ENCODE data around the gene RNF121.

The RNF121 gene

DNA sequence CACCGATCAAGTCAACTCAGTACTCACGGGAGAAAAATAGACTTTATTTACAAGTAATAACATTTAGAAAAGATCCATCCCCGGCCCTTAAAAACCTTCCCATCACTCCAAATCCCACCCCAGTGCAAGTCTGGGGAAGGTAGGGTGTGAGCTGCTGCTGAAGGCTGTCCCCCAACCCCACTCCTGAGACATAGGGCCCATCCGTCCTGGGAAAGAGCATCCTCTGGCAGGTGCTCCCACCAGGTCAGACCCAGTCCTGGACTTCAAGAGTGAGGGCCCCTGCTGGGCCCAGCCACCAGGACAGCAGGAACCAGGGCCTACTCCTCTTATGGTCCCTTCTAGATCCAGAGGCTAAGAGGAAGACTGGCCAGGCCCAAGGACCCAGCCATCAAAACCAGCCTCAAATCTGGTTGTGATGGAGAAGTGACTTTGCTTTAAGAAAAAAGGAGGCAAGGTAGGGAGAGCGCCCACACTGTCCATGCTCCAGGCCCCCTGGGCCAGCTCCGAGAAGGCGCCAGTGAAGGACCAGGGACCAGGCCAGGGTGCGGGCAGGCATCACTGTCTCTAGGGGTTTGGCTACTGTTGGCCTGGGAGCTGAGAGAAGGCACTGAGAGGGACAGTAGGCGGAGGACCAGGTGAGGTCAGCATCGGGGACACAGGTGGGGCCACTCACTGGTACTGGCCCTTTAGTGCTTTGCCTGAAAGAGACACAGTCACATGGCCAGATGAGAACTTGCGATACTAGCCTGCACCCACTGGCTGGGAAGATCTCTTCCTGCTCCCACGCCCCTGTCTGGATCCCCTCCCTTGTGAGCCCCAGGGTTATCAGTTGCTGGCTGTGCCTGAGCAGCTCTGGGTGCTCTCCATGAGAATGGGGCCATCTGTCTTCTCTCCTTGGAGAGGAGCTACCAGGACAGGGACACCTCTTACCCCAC lies 74.3 kb downstream of the RNF121 start:
- H3K27ac ChIP-seq = no peak overlapping the region
- H3K36me3 ChIP-seq (replicated peaks) = peaks cover 74% of the 10 kb centered on the region
- TF ChIP-seq CTCF (IDR thresholded peaks at IDR 0.05; ENCODE audit: low read depth, low read length, missing control alignments) = no peak
- H3K27me3 ChIP-seq (replicated peaks) = no peaks in the 10 kb centered on the region
- no peak overlapping the region for H3K4me3 ChIP-seq (ENCODE audit: low read depth, low read length)
- DNase-seq = no peak
- in situ Hi-C loops (cut with HindIII; ENCODE audit: low pct_ligation_motif_present, low sequenced_read_pairs) = no loop called here

DNA sequence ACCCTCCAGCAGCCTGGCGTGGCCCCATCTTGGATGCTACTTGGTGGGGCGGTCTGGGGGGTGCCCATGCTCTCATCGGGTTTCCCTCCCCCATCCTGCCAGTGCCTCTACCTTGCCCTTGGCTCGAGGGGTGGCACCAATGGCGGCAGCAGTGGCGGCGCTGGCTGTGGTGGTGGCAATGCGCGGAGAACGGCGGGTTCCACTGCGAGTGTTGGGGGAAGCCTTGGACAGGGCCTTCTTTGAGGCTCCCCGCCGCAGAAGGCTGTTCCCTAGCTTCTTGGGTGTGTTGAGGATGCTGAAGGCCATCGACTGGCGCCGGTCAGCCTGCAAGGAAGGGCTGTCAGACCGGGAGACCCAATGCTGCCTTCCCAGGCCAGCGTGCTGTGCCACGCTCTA lies 74.9 kb downstream of the RNF121 start:
- Histone ChIP-seq H3K36me3 (replicated peaks) (peaks cover 81% of the 10 kb centered on the region), H3K4me3 (ENCODE audit: low read depth, low read length) (no peak overlapping the region), H3K27me3 (replicated peaks) (no peaks in the 10 kb centered on the region), H3K27ac (no peak overlapping the region)
- TF ChIP-seq CTCF (IDR thresholded peaks at IDR 0.05; ENCODE audit: low read depth, low read length, missing control alignments) = no peak
- in situ Hi-C loops (cut with HindIII; ENCODE audit: low pct_ligation_motif_present, low sequenced_read_pairs) = no loop called here
- DNase-seq = no peak

DNA sequence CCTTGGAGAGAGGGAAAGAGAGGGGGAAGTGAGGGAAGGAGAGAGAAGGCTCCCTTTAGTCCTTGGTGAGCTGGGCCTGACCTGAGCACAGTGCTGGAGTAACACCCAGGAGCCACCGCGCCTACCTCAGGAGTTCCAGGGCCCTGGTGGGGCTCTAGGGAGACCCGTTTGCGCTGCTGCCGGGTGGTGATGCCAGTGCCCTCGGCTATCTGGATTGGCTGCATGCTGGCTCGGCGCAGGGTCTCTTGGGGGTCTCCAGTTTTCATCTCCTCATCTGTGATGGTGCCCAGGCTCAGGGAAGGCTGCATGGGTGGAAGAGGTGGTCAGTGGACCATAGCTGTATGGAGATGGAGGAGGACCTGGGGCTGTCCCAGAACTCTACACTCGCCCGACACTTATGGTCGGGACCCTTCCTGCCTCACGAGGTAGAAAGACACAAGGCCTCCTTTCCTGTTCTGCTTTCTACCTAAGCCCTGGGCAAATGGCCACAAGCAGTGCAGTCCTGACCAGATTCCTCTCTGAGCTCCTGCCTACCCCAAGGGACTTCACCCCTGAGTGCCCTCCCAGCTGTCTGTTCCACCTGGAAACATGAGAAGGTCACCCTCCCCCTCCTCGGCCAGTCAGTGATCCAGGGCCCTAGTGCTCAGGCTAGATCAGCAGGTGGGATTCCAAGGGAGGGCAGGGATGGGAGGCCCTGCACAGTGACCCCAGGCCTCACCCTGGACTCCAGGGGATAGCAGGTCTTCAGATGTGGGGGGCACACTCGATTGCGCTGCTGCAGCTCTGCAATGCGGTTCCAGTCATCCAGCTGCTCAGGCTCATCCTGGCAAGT lies 75.9 kb downstream of the RNF121 start:
- in situ Hi-C loops (cut with HindIII; ENCODE audit: low pct_ligation_motif_present, low sequenced_read_pairs) = no loop called here
- no peak overlapping the region for H3K4me3 ChIP-seq (ENCODE audit: low read depth, low read length)
- peaks cover 87% of the 10 kb centered on the region for H3K36me3 ChIP-seq (replicated peaks)
- DNase-seq = no peak
- TF ChIP-seq CTCF (IDR thresholded peaks at IDR 0.05; ENCODE audit: low read depth, low read length, missing control alignments) = no peak
- no peak overlapping the region for H3K27ac ChIP-seq
- no peaks in the 10 kb centered on the region for H3K27me3 ChIP-seq (replicated peaks)

GRCh38 chr11:72005347-72006260 lies 76.8 kb downstream of the RNF121 start:
- Histone ChIP-seq H3K27ac (no peak overlapping the region), H3K4me3 (ENCODE audit: low read depth, low read length) (no peak overlapping the region), H3K36me3 (replicated peaks) (peaks cover 89% of the 10 kb centered on the region), H3K27me3 (replicated peaks) (no peaks in the 10 kb centered on the region)
- in situ Hi-C loops (cut with HindIII; ENCODE audit: low pct_ligation_motif_present, low sequenced_read_pairs) = no loop called here
- DNase-seq = no peak
- TF ChIP-seq CTCF (IDR thresholded peaks at IDR 0.05; ENCODE audit: low read depth, low read length, missing control alignments) = no peak

- TF ChIP-seq CTCF (IDR thresholded peaks at IDR 0.05; ENCODE audit: low read depth, low read length, missing control alignments) = no peak
- Histone ChIP-seq H3K4me3 (ENCODE audit: low read depth, low read length) (no peak overlapping the region), H3K27me3 (replicated peaks) (no peaks in the 10 kb centered on the region), H3K36me3 (replicated peaks) (peaks cover 91% of the 10 kb centered on the region), H3K27ac (no peak overlapping the region)
- DNase-seq = no peak
- in situ Hi-C loops (cut with HindIII; ENCODE audit: low pct_ligation_motif_present, low sequenced_read_pairs) = no loop called here
These were observed 77.7 kb downstream of the RNF121 start for GRCh38 chr11:72006309-72007088.
